Central memory CD8-positive, alpha-beta T cell (primary cell): ENCODE data around the gene ALDH1L2.

Experiments
- ATAC-seq: fragments of 150-1000 bp; cut with Tn5 transposase; replicated peaks from 2 replicates; pipeline ENCODE4 v1.10.0; 2022; ENCODE audit warnings: mild to moderate bottlenecking, moderate FRiP score, moderate number of reproducible peaks; ENCODE audit not compliant: poor library complexity, severe bottlenecking; ENCODE audit errors: extremely low read depth
- DNase-seq, 2 donors: peaks; one replicate each; pipeline ENCODE4 v3.0.0; 2021; ENCODE audit warnings: low spot score in 2 of 2
- H3K27ac Mint-ChIP-seq: one replicate; pipeline ENCODE4 v1.8.0; 2022; ENCODE audit warnings: low read depth, mild to moderate bottlenecking, moderate library complexity, mixed read lengths
- H3K27me3 Mint-ChIP-seq: one replicate; pipeline ENCODE4 v1.8.0; 2022; ENCODE audit warnings: mixed read lengths
- H3K36me3 Mint-ChIP-seq: one replicate; pipeline ENCODE4 v1.8.0; 2022; ENCODE audit warnings: mild to moderate bottlenecking, moderate library complexity, mixed read lengths; ENCODE audit not compliant: insufficient read depth
- H3K4me1 Mint-ChIP-seq: one replicate; pipeline ENCODE4 v1.8.0; 2022; ENCODE audit warnings: mixed read lengths
- H3K4me3 Mint-ChIP-seq: one replicate; pipeline ENCODE4 v1.8.0; 2022; ENCODE audit warnings: mild to moderate bottlenecking, moderate library complexity, mixed read lengths
- H3K9me3 Mint-ChIP-seq: one replicate; pipeline ENCODE4 v1.8.0; 2022; ENCODE audit warnings: mixed read lengths

The ALDH1L2 gene

GRCh38 chr12:105084251-105085250 lies at the start of gene ALDH1L2:
Gene ALDH1L2 (minus strand): TSS chr12:105084458. CDS start chr12:105084436, 22 bp downstream.
- peaks cover 13% of the 10 kb centered on the region for H3K4me1 Mint-ChIP-seq
- H3K9me3 Mint-ChIP-seq: no peaks in the 10 kb centered on the region
- ATAC-seq: peak; percentile 82
- H3K27me3 Mint-ChIP-seq: peaks cover 60% of the 10 kb centered on the region
- no peak within 1 kb of the TSS for H3K27ac Mint-ChIP-seq
- no peak for DNase-seq
- H3K4me3 Mint-ChIP-seq: peak within 1 kb of the TSS; percentile 60
- H3K36me3 Mint-ChIP-seq: no peaks in the 10 kb centered on the region

DNA sequence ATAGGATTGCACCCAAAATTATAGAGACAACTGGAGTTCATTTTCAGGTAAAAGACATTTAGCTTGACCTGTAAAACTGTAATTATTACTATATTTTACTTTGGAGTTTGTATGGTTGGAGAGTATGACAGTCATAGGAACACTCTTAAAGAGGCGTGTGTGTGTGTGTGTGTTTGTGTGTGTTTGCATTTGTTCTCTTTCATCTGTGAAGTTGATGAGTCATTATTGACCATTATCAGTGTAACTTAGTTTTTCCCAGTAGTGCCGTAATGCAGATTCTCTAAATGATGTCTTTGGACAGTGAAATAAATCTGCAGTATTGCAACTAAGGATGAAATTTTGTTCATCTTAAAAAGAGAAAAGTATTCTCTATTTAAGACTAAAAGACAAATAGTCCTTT lies 36.3 kb upstream of the ALDH1L2 start:
- Mint-ChIP-seq H3K36me3 (peaks cover 52% of the 10 kb centered on the region), H3K4me3 (no peak overlapping the region), H3K27ac (no peak overlapping the region), H3K27me3 (no peaks in the 10 kb centered on the region), H3K4me1 (no peaks in the 10 kb centered on the region), H3K9me3 (no peaks in the 10 kb centered on the region)
- ATAC-seq (no peak), DNase-seq (no peak)

- Mint-ChIP-seq H3K9me3 (no peaks in the 10 kb centered on the region), H3K36me3 (peaks cover 52% of the 10 kb centered on the region), H3K27ac (no peak overlapping the region), H3K4me1 (peaks cover 17% of the 10 kb centered on the region), H3K4me3 (no peak overlapping the region), H3K27me3 (no peaks in the 10 kb centered on the region)
- ATAC-seq (no peak), DNase-seq (no peak)
Measured at GRCh38 chr12:105116969-105117368, 32.7 kb upstream of the ALDH1L2 start.

DNA sequence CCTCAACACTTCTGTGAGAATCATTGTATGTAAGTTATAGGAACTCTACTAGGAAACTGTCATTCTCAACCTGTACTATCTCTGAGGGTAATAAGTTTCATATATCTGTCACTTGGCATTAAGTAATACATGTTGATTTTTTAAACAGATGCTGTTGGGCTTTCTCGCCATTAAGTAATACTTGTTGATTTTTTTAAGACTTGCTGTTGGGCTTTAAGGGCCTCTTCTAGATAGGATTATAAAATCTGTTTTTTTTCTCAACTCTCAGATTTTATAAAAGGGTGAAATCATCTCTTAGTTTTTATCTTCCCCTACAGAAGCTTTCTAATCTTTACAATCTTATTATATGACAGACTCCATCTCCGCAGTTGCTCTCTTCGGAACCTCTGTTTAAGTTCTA lies 28.8 kb upstream of the ALDH1L2 start:
- Mint-ChIP-seq H3K27ac (no peak overlapping the region), H3K4me1 (peaks cover 36% of the 10 kb centered on the region), H3K27me3 (no peaks in the 10 kb centered on the region), H3K36me3 (peaks cover 40% of the 10 kb centered on the region), H3K9me3 (no peaks in the 10 kb centered on the region), H3K4me3 (no peak overlapping the region)
- no peak for DNase-seq
- no peak for ATAC-seq

DNA sequence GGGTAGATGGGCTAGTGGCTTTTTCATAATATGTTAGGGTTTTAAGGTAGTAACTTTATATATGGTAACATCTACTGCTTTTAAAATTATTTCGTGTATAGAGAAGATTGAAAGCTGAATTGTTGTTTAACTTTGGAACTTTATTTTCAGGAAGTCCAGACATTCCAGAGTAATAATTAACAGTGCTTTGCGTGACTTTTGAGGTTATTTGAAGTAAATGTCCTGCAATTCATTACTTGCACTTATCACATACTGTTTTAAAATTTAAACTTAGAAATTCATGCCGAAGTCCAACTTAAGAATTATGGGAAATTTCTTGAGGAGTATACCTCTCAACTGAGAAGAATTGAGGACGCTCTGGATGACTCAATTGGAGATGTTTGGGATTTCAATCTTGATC lies 26.6 kb upstream of the ALDH1L2 start:
- DNase-seq: no peak
- Mint-ChIP-seq H3K27ac (no peak overlapping the region), H3K4me3 (no peak overlapping the region), H3K36me3 (peaks cover 36% of the 10 kb centered on the region), H3K27me3 (no peaks in the 10 kb centered on the region), H3K4me1 (peaks cover 48% of the 10 kb centered on the region), H3K9me3 (no peaks in the 10 kb centered on the region)
- no peak for ATAC-seq

DNA sequence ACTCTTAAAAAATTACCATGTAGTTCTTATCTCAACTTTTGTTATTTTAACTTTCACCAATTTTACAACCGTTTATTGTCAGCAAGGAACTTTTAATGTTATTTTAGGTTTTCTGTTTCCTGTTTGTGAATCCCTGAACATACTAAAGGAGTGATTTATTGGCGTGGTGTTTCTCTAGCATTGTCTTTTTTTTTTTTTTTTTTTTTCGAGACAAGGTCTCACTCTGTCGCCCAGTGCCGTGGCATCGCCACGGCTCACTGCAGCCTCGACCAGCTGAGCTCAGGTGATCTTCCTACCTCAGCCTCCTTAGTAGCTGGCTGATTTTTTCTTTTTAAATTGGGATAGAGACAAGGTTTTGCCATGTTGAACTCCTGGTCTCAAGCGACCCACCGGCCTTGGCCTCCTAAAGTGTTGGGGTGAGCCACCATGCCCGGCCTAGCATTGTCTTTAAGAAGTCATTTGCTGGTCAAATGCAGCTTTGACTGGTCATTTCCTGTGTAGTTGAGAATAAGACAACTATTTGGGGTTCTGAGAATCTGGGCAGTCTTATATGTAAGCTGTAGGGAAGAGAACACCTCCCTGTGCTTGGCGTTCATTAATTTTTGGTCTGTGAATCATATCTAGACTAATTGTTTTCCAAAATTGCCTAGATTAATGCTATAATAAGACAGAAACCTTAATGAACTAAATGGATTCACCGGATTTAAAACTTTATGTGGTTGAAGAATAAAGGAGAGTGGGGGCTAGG lies 25.4 kb upstream of the ALDH1L2 start:
- H3K27ac Mint-ChIP-seq: no peak overlapping the region
- DNase-seq (no peak), ATAC-seq (no peak)
- H3K36me3 Mint-ChIP-seq: peaks cover 35% of the 10 kb centered on the region
- H3K4me3 Mint-ChIP-seq: peak overlapping the region; percentile 98
- H3K9me3 Mint-ChIP-seq: no peaks in the 10 kb centered on the region
- H3K27me3 Mint-ChIP-seq: peaks cover 7% of the 10 kb centered on the region
- peaks cover 48% of the 10 kb centered on the region for H3K4me1 Mint-ChIP-seq

DNA sequence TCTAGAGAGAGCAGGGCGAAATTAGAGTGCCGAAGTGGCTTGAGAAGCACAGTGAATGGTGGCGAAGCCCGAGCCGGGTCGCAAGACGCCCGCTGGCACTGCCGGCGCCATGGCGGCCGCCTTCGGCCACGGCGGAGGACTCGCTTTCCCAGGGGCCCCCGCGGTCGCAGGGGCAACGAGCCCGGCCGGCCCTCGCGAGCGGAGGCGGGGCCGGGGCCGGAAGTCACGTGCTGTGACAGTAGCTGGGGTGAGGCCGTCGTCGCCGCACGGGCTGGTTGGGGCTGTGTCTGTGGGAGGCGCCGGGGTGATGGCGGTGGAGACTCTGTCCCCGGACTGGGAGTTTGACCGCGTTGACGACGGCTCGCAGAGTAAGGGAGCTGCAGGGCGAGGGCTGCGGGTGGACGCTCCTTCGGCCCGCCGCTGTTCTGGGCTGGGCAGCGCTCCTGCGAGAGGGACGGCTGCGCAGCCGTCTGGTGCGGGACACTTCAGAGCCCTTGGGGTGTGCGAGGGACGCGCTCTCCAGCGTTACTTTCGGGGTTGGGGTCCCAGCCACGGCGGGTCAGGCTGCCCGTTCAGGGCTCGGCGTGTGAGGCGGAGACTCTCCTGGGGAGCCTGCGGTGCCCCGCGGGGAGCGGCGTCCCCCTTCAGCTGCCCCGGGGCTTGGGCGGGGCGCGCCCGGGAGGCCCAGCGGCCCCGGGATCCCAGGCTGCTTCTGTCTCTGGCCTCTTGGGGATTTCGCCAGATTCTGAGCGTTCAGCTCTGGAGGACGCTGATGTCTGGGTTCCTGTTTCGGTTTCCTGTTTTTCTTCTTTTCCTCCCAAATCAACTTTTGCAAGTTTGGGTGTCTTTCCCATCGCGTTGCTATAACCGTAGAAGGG lies 23.5 kb upstream of the ALDH1L2 start, which contains the start of gene WASHC4:
TSS of gene WASHC4 (plus strand) at position 238 of the 878 bp plus-strand sequence. CDS start at position 308, 70 bp downstream.
- DNase-seq (peak; percentile 84), ATAC-seq (peak; percentile 99)
- Mint-ChIP-seq H3K4me1 (peaks cover 39% of the 10 kb centered on the region), H3K36me3 (peaks cover 25% of the 10 kb centered on the region), H3K4me3 (peak within 1 kb of the TSS; percentile 98), H3K27me3 (peaks cover 25% of the 10 kb centered on the region), H3K27ac (peak within 1 kb of the TSS; percentile 93), H3K9me3 (no peaks in the 10 kb centered on the region)

- Mint-ChIP-seq H3K27ac (peak overlapping the region; percentile 93), H3K9me3 (no peaks in the 10 kb centered on the region), H3K4me3 (peak overlapping the region; percentile 98), H3K36me3 (peaks cover 21% of the 10 kb centered on the region), H3K27me3 (peaks cover 31% of the 10 kb centered on the region), H3K4me1 (peaks cover 33% of the 10 kb centered on the region)
- ATAC-seq (peak; percentile 16), DNase-seq (no peak)
Measured at GRCh38 chr12:105107171-105107493, 22.9 kb upstream of the ALDH1L2 start.

DNA sequence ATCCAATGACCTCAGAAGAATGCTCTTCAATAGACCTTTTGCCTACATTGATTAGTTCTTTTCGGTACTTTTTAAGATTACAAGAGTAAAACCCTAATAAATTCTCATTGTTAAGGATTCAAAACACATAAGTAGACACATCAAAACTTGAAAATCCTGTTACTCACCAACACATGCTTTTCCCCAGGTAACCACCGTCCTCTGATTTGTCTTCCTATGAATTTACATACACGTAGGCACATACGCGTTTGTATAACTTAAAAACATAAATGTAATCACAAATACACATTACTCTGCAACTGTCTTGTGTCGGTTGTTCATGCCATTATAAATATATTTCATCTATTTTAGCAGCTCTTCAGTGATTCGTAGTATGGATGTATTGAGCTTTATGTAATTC lies 22.4 kb upstream of the ALDH1L2 start:
- Mint-ChIP-seq H3K9me3 (no peaks in the 10 kb centered on the region), H3K27me3 (peaks cover 36% of the 10 kb centered on the region), H3K27ac (no peak overlapping the region), H3K36me3 (peaks cover 18% of the 10 kb centered on the region), H3K4me3 (peak overlapping the region; percentile 98), H3K4me1 (peaks cover 28% of the 10 kb centered on the region)
- DNase-seq (no peak), ATAC-seq (no peak)

- peaks cover 23% of the 10 kb centered on the region for H3K4me1 Mint-ChIP-seq
- no peak overlapping the region for H3K4me3 Mint-ChIP-seq
- peaks cover 53% of the 10 kb centered on the region for H3K27me3 Mint-ChIP-seq
- ATAC-seq (no peak), DNase-seq (no peak)
- peaks cover 14% of the 10 kb centered on the region for H3K36me3 Mint-ChIP-seq
- H3K9me3 Mint-ChIP-seq: no peaks in the 10 kb centered on the region
- H3K27ac Mint-ChIP-seq: no peak overlapping the region
Measured at GRCh38 chr12:105104762-105105161, 20.5 kb upstream of the ALDH1L2 start.

GRCh38 chr12:105102673-105103072 lies 18.4 kb upstream of the ALDH1L2 start:
- peaks cover 11% of the 10 kb centered on the region for H3K4me1 Mint-ChIP-seq

DNA sequence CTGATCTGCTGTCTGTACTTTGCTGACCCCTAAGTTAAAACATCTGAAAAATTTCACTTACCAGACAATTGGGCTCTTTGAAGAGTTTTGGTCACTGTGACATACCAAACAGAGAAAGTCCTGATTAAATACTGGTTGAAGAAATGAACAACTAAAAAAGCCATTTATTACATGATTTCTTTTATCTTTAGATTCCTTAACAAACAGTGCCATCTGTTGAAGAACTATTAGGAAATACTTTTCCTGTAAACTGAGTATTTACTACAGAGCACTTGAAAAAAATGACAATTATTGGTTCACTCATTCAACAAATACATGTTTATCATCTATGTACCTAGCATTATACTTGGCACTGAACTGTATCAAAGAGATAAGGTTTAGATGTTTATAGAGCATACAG lies 16.7 kb upstream of the ALDH1L2 start:
- H3K4me3 Mint-ChIP-seq: no peak overlapping the region
- no peak for DNase-seq
- no peak for ATAC-seq
- H3K9me3 Mint-ChIP-seq: peaks cover 7% of the 10 kb centered on the region
- H3K4me1 Mint-ChIP-seq: no peaks in the 10 kb centered on the region
- H3K36me3 Mint-ChIP-seq: peaks cover 2% of the 10 kb centered on the region
- peaks cover 77% of the 10 kb centered on the region for H3K27me3 Mint-ChIP-seq
- no peak overlapping the region for H3K27ac Mint-ChIP-seq

More at GRCh38 chr12:105102673-105103072, 18.4 kb upstream of the ALDH1L2 start:
- Mint-ChIP-seq H3K36me3 (peaks cover 6% of the 10 kb centered on the region), H3K27me3 (peaks cover 73% of the 10 kb centered on the region), H3K4me3 (no peak overlapping the region), H3K27ac (no peak overlapping the region), H3K9me3 (no peaks in the 10 kb centered on the region)
- no peak for DNase-seq
- ATAC-seq: no peak
